Activated T-helper 1 cell treated with anti-CD3 and anti-CD28 coated beads, Interleukin-2, amount 50 U/mL, for 16 hours (primary cell): ENCODE results near the gene GBGT1.
"Not testable (repeated sequence)": the region's sequence is repeated elsewhere in the genome, so short reads cannot be mapped to it uniquely, and the experiment has no call there.

ENCODE experiments used
- DNase-seq, 2 donors: peaks; one replicate each; pipeline ENCODE4 v3.0.0-alpha.2; 2020; ENCODE audit warnings: low read depth in 1 of 2, low spot score in 1 of 2

Gene GBGT1

GRCh38 chr9:133163504-133164172 is at the start of gene GBGT1:
Gene GBGT1, minus strand, starts transcription at chr9:133163914. Its CDS starts 1,502 bp downstream, at chr9:133162412.
- DNase-seq, result no peak

GRCh38 chr9:133210609-133211008 is 46.9 kb upstream of the GBGT1 start:
- DNase-seq, result no peak

- DNase-seq, result no peak
Observed at GRCh38 chr9:133210202-133210532, 46.5 kb upstream of the GBGT1 start.

- not testable (repeated sequence) for DNase-seq
Observed at GRCh38 chr9:133209327-133210201, 45.9 kb upstream of the GBGT1 start.

GRCh38 chr9:133208880-133209300 is 45.2 kb upstream of the GBGT1 start, which contains the start of gene OBP2B:
Gene OBP2B, minus strand, starts transcription at chr9:133209250. Its CDS starts 51 bp downstream, at chr9:133209199.
- DNase-seq, result not testable (repeated sequence)

- not testable (repeated sequence) for DNase-seq
Observed at GRCh38 chr9:133208171-133208879, 44.6 kb upstream of the GBGT1 start.

- no peak for DNase-seq
Observed at GRCh38 chr9:133207540-133208170, 43.9 kb upstream of the GBGT1 start.

GRCh38 chr9:133207021-133207531 is 43.4 kb upstream of the GBGT1 start:
- DNase-seq, result no peak

- no peak for DNase-seq
Observed at GRCh38 chr9:133205996-133206931, 42.5 kb upstream of the GBGT1 start.

GRCh38 chr9:133205481-133205887 is 41.8 kb upstream of the GBGT1 start:
- DNase-seq, result not testable (repeated sequence)

GRCh38 chr9:133204993-133205336 is 41.3 kb upstream of the GBGT1 start:
- no peak for DNase-seq

GRCh38 chr9:133204335-133204992 is 40.8 kb upstream of the GBGT1 start:
- DNase-seq, result no peak

- no peak for DNase-seq
Observed at GRCh38 chr9:133203506-133204075, 39.9 kb upstream of the GBGT1 start.

- no peak for DNase-seq
Observed at GRCh38 chr9:133202688-133203453, 39.2 kb upstream of the GBGT1 start.

- DNase-seq, result no peak
Observed at GRCh38 chr9:133202145-133202513, 38.4 kb upstream of the GBGT1 start.

GRCh38 chr9:133201424-133202144 is 37.9 kb upstream of the GBGT1 start:
- DNase-seq, result no peak

- DNase-seq, result no peak
Observed at GRCh38 chr9:133200631-133201030, 36.9 kb upstream of the GBGT1 start.
